Peyer's patch (tissue), 4 donors: Measurements from ENCODE around the gene CECR2. TPM values are rescaled to one million over a fixed set of nuclear protein-coding genes. Genes with fewer than 3 reads are reported as not detected.
A peak's percentile ranks its signal among the peaks of the same experiment; 100 is the strongest.
"Not testable (repeated sequence)": the region's sequence is repeated elsewhere in the genome, so short reads cannot be mapped to it uniquely, and the experiment has no call there.

ENCODE experiments used
- DNase-seq, 3 donors: peaks; one replicate each; pipeline ENCODE4 v3.0.0-alpha.2; 2017 to 2019
- H3K27ac ChIP-seq, 4 donors: fragments of 200-600 bp; sonication (generic); one replicate each; pipeline ENCODE4 v1.5.1; 2016 to 2019
- H3K27me3 ChIP-seq, 2 donors: fragments of 200-600 bp; sonication (generic); one replicate each; pipeline ENCODE4 v1.5.1; 2019
- H3K36me3 ChIP-seq, 3 donors: fragments of 200-600 bp; sonication (generic); one replicate each; pipeline ENCODE4 v1.5.1; 2016 to 2019
- H3K4me1 ChIP-seq, 4 donors: fragments of 200-600 bp; sonication (generic); one replicate each; pipeline ENCODE4 v1.5.1; 2016 to 2019
- H3K4me3 ChIP-seq, 4 donors: fragments of 200-600 bp; sonication (generic); 1 replicate in 3 of 4; 2 replicates in 1 of 4; pipeline ENCODE4 v1.5.1; 2016 to 2019; ENCODE audit warnings: mild to moderate bottlenecking in 1 of 4
- H3K9me3 ChIP-seq, 4 donors: fragments of 200-600 bp; sonication (generic); one replicate each; pipeline ENCODE4 v1.5.1; 2016 to 2019; ENCODE audit warnings: mild to moderate bottlenecking in 1 of 4
- CTCF ChIP-seq, 6 experiments: fragments of 450-650 bp in 4 of 6; fragments of 200-600 bp in 2 of 6; sonication (generic) in 1 of 6; IDR thresholded peaks; one replicate each; pipeline ENCODE4 v1.5.1; 2017 to 2019; ENCODE audit warnings: antibody characterized with exemption in 6 of 6, mild to moderate bottlenecking in 3 of 6, moderate library complexity in 1 of 6
- POLR2A ChIP-seq, 2 donors: fragments of 450-650 bp; IDR thresholded peaks; one replicate each; pipeline ENCODE4 v1.5.1; 2017; ENCODE audit warnings: antibody characterized with exemption in 2 of 2, mild to moderate bottlenecking in 2 of 2, moderate library complexity in 2 of 2
- total RNA-seq, 4 donors: library from RNA; depleted of rRNA; stranded (reverse); fragments of >200 nt; gene quantifications; one replicate each; pipeline ENCODE4 v1.1.0, GENCODE V29; 2016

Gene CECR2
- total RNA-seq, 4 donors from 2014 or later, result 0.18 to 5.0 (median 0.69) TPM

DNA sequence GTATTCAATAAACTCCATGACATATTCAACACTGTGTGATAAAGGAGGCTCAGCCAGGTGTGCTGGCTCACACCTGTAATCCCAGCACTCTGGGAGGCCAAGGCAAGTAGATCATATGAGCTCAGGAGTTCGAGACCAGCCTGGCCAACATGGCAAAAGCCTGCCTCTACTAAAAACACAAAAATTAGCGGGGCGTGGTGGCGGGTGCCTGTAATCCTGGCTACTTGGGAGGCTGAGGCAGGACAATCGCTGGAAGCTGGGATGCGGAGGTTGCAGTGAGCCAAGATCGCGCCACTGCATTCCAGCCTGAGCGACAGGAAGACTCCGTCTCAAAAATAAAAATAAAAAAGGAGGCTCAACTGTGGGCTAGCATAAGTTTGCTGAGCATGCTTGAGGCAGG lies 189.9 kb downstream of the CECR2 start:
- no peak for TF ChIP-seq POLR2A (IDR thresholded peaks at IDR 0.05)
- TF ChIP-seq CTCF (IDR thresholded peaks at IDR 0.05), result no peak
- peaks cover 0 to 7% (median 0%) of the 10 kb centered on the region in 4 donors for H3K4me1 ChIP-seq
- no peak overlapping the region for H3K27ac ChIP-seq
- H3K9me3 ChIP-seq, result no peaks in the 10 kb centered on the region
- no peaks in the 10 kb centered on the region for H3K27me3 ChIP-seq
- no peaks in the 10 kb centered on the region for H3K36me3 ChIP-seq
- no peak for DNase-seq
- H3K4me3 ChIP-seq, result no peak overlapping the region

GRCh38 chr22:17562906-17563870 lies 193.9 kb downstream of the CECR2 start, which contains the start of gene SLC25A18:
Gene SLC25A18, plus strand, starts transcription at chr22:17563498. Its CDS starts 16,447 bp downstream, at chr22:17579945.
- Histone ChIP-seq H3K36me3 (no peaks in the 10 kb centered on the region), H3K9me3 (no peaks in the 10 kb centered on the region), H3K4me3 (peak within 1 kb of the TSS in 1 of 4 donors; percentile 8), H3K27me3 (no peaks in the 10 kb centered on the region), H3K27ac (peak within 1 kb of the TSS; percentile 5 to 78 (median 62)), H3K4me1 (peaks cover 0 to 7% (median 0%) of the 10 kb centered on the region in 4 donors)
- DNase-seq, result peak in 1 of 3 donors; percentile 60
- no peak for TF ChIP-seq POLR2A (IDR thresholded peaks at IDR 0.05)
- no peak for TF ChIP-seq CTCF (IDR thresholded peaks at IDR 0.05)

DNA sequence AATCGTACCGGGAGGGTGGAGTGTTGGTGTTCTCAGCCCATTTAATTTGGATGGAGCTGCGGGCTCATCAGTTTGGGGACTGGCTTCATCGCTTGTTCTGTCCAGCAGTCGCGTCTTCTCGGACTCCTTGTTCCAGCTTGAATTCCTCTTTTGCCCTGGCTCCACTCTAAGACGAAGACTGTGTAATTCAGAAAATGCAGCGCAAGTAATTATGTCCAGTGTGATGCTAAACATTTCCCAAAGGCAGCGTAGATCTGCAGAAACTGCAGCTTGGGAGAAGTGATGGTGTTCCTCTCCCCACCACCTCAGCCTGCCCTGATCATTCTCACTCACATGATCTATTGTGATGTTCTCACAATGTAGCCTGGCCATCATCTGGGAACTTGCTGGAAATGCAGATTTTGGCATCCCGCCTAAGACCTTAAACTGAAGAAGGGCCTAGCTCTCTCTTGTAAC lies 194.7 kb downstream of the CECR2 start:
- Histone ChIP-seq H3K4me3 (peak overlapping the region in 1 of 4 donors; percentile 8), H3K36me3 (no peaks in the 10 kb centered on the region), H3K9me3 (no peaks in the 10 kb centered on the region), H3K4me1 (peaks cover 0 to 7% (median 0%) of the 10 kb centered on the region in 4 donors), H3K27me3 (no peaks in the 10 kb centered on the region), H3K27ac (peak overlapping the region; percentile 5 to 78 (median 62))
- TF ChIP-seq POLR2A (IDR thresholded peaks at IDR 0.05) (no peak), CTCF (IDR thresholded peaks at IDR 0.05) (no peak)
- no peak for DNase-seq

GRCh38 chr22:17566016-17566687 lies 196.9 kb downstream of the CECR2 start:
- not testable (repeated sequence) for H3K27ac ChIP-seq, DNase-seq, H3K27me3 ChIP-seq, H3K9me3 ChIP-seq, H3K4me3 ChIP-seq, H3K36me3 ChIP-seq
- peaks cover 0 to 22% (median 0%) of the 10 kb centered on the region in 4 donors for H3K4me1 ChIP-seq

- DNase-seq, result no peak
- Histone ChIP-seq H3K4me3 (no peak overlapping the region), H3K27me3 (no peaks in the 10 kb centered on the region), H3K27ac (no peak overlapping the region), H3K36me3 (no peaks in the 10 kb centered on the region), H3K9me3 (no peaks in the 10 kb centered on the region), H3K4me1 (peaks cover 0 to 22% (median 0%) of the 10 kb centered on the region in 4 donors)
- no peak for TF ChIP-seq POLR2A (IDR thresholded peaks at IDR 0.05)
- TF ChIP-seq CTCF (IDR thresholded peaks at IDR 0.05), result no peak
These were observed 197.5 kb downstream of the CECR2 start for GRCh38 chr22:17566776-17567175.
